ENCODE data around the gene MED9.

MED9 gene

DNA sequence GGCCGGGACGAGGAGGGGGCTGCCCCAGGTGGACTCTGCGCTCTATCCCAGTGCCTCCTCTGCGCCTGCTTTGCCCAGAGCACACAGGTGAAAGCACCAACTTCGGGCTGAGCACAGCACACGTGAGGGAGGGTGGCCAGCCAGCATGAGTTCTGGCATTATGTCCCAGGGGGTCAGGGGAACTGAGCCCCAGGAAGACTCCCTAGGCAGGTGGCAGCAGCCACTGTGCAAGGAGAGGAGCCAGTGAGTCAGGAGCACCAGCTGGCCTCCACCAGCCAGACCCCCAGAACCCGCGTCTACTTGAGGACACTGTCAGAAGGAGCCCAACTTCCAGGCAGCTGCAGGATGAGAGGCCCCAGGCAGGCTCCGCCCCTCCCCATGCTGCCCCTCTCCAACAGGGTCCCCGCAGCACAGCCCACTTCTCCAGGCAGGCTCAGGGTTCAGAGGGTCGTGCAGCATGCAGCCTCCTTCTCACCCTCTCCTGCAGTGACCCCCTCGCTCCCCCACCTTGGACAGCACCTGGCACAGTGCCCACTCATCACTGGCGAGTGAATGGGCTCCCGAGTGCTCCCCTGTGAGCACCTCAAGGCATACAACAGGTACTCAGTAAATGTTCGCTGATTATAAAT is 63.6 kb downstream of the MED9 start:
- DNase-seq, result no peak

GRCh38 chr17:17540935-17541639 is 64.3 kb downstream of the MED9 start:
- no peak for DNase-seq

GRCh38 chr17:17541640-17542001 is 64.8 kb downstream of the MED9 start:
- DNase-seq, result no peak

Measured in activated CD4-positive, CD25-positive, alpha-beta regulatory T cell (primary cell).